OCI-LY7 (cell line): ENCODE data around the gene RTKN2. TPM values are rescaled to one million over a fixed set of nuclear protein-coding genes. Genes with fewer than 3 reads are reported as not detected.

Experiments used
- BruUV-seq: library from RNA; stranded (reverse); fragments of 400-500 nt; replicated peaks from 2 replicates; lab custom pipeline; 2021; lab: Mats Ljungman, UMichigan
- CTCF ChIA-PET: fragments of 300-600 bp; sonication (Branson Sonifier 250); formaldehyde crosslinking; loops from one replicate; lab custom pipeline; 2022; ENCODE audit warnings: antibody characterized with exemption; ENCODE audit not compliant: unreplicated experiment; lab: Charles Lee
- POLR2A ChIA-PET: fragments of 300-600 bp; sonication (Branson Sonifier 250); formaldehyde crosslinking; loops from one replicate; lab custom pipeline; 2022; ENCODE audit warnings: antibody characterized with exemption; lab: Charles Lee
- DNase-seq: peaks from one replicate; pipeline ENCODE4 v3.0.0-alpha.2; 2015; ENCODE audit warnings: low spot score
- H2AFZ ChIP-seq: fragments of 200-600 bp; sonication (generic), shearing (Covaris generic); 2 replicates; pipeline ENCODE4 v1.6.1; 2014; ENCODE audit warnings: mild to moderate bottlenecking, antibody characterized with exemption, low read length, moderate library complexity
- H3K27ac ChIP-seq: fragments of 200-600 bp; sonication (generic); 2 replicates; pipeline ENCODE4 v1.5.1; 2014; ENCODE audit warnings: mixed run types, low read depth, mild to moderate bottlenecking, moderate library complexity, low read length, inconsistent platforms; ENCODE audit not compliant: poor library complexity, severe bottlenecking
- H3K36me3 ChIP-seq: fragments of 200-600 bp; sonication (generic); 2 replicates; pipeline ENCODE4 v1.6.1; 2014; ENCODE audit warnings: mild to moderate bottlenecking, antibody characterized with exemption, low read length, moderate library complexity, mixed read lengths; ENCODE audit not compliant: insufficient read depth
- H3K4me1 ChIP-seq: fragments of 200-600 bp; sonication (generic); 2 replicates; pipeline ENCODE4 v1.5.1; 2014; ENCODE audit warnings: mild to moderate bottlenecking, low read length; ENCODE audit not compliant: insufficient read depth, poor library complexity, severe bottlenecking
- H3K4me2 ChIP-seq: fragments of 200-600 bp; sonication (generic); 2 replicates; pipeline ENCODE4 v1.6.1; 2014; ENCODE audit warnings: mild to moderate bottlenecking, low read length
- H3K4me3 ChIP-seq: fragments of 200-600 bp; sonication (generic); 2 replicates; pipeline ENCODE4 v1.5.1; 2014; ENCODE audit warnings: mild to moderate bottlenecking, low read depth, low read length; ENCODE audit not compliant: poor library complexity, severe bottlenecking
- H3K79me2 ChIP-seq: fragments of 200-600 bp; sonication (generic); 2 replicates; pipeline ENCODE4 v1.6.1; 2016; ENCODE audit warnings: low read depth, mild to moderate bottlenecking, low read length, moderate library complexity, mixed read lengths; ENCODE audit not compliant: insufficient read depth
- H3K9me2 ChIP-seq: fragments of 200-600 bp; sonication (generic); 2 replicates; pipeline ENCODE4 v1.6.1; 2016; ENCODE audit warnings: mild to moderate bottlenecking, low read length, mixed read lengths; ENCODE audit not compliant: insufficient read depth
- H3K9me3 ChIP-seq: fragments of 200-600 bp; sonication (generic); 2 replicates; pipeline ENCODE4 v1.6.1; 2014; ENCODE audit warnings: mild to moderate bottlenecking, mixed run types, low read length, mixed read lengths
- H4K20me1 ChIP-seq: fragments of 200-600 bp; sonication (generic); 2 replicates; pipeline ENCODE4 v1.6.1; 2014; ENCODE audit warnings: mild to moderate bottlenecking, antibody characterized with exemption, low read length, moderate library complexity, mixed read lengths; ENCODE audit not compliant: insufficient read depth
- EZH2phosphoT487 ChIP-seq: fragments of 200-600 bp; sonication (generic); IDR thresholded peaks from 2 replicates; pipeline ENCODE4 v1.6.1; 2018; ENCODE audit warnings: low read depth, borderline replicate concordance, mild to moderate bottlenecking, mixed run types, antibody characterized with exemption, low read length, moderate library complexity, mixed read lengths
- intact Hi-C: fragments of 100-400 bp; cut with micrococcal nuclease; formaldehyde crosslinking; loops from one replicate; pipeline ENCODE4 v1.10.0; 2022; ENCODE audit not compliant: unreplicated experiment
- total RNA-seq, 2 experiments: library from RNA; depleted of rRNA in 1 of 2; stranded (reverse); fragments of >200 nt in 1 of 2; shearing (Covaris generic) in 1 of 2; gene quantifications; 2 replicates each; pipeline ENCODE4 v1.2.3, GENCODE V29; 2014 to 2022
- TF ChIP-seq, protein P1 (sequence below): fragments of 200-600 bp; sonication (generic); conservative IDR thresholded peaks from 2 replicates; pipeline ENCODE4 v1.5.1; 2014; ENCODE audit warnings: mild to moderate bottlenecking, antibody characterized with exemption, low read length, moderate library complexity, mixed read lengths

RTKN2 gene
- total RNA-seq, 2 experiments from 2014 or later, result 12.3 to 20.4 TPM

DNA sequence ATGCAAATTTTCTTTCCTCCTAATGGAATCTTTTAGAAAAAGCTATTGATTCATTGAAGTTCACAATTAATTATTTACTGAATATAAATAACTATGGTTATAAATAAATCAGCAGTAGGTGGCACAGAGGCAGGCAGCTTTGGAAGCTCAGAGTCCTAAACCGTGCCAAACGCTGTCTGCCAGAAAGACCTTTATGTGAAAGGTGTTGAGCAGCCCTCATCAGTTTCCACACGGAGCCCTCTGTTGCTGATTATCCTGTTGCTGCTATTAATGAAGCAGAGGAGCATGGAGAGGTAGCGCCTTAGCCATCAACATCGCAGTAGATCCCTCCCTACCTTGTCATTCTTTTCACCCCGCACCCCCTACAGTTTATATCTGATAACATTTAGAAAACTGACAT, 51.0 kb downstream of the RTKN2 start:
- TF ChIP-seq, protein P1, sequence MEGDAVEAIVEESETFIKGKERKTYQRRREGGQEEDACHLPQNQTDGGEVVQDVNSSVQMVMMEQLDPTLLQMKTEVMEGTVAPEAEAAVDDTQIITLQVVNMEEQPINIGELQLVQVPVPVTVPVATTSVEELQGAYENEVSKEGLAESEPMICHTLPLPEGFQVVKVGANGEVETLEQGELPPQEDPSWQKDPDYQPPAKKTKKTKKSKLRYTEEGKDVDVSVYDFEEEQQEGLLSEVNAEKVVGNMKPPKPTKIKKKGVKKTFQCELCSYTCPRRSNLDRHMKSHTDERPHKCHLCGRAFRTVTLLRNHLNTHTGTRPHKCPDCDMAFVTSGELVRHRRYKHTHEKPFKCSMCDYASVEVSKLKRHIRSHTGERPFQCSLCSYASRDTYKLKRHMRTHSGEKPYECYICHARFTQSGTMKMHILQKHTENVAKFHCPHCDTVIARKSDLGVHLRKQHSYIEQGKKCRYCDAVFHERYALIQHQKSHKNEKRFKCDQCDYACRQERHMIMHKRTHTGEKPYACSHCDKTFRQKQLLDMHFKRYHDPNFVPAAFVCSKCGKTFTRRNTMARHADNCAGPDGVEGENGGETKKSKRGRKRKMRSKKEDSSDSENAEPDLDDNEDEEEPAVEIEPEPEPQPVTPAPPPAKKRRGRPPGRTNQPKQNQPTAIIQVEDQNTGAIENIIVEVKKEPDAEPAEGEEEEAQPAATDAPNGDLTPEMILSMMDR, result no peak
- TF ChIP-seq EZH2phosphoT487, result no peak
- POLR2A ChIA-PET, result interaction anchor here (0.8 to 1.3 kb wide), 3 partner anchors 14 to 370 kb away, joined by 3 read pairs; no protein-coding TSS in a partner anchor
- CTCF ChIA-PET, result no interaction called here
- Histone ChIP-seq H3K4me1 (no peaks in the 10 kb centered on the region), H2AFZ (no peak overlapping the region), H3K4me2 (no peak overlapping the region), H3K79me2 (no peaks in the 10 kb centered on the region), H3K36me3 (peaks cover 16% of the 10 kb centered on the region; the same call in 1 of the 2 replicates), H3K9me2 (no peaks in the 10 kb centered on the region), H3K9me3 (no peaks in the 10 kb centered on the region), H3K4me3 (no peak overlapping the region), H4K20me1 (no peaks in the 10 kb centered on the region), H3K27ac (no peak overlapping the region)
- DNase-seq, result no peak
- BruUV-seq, result no TSS peak
- intact Hi-C loops, result no loop called here

DNA sequence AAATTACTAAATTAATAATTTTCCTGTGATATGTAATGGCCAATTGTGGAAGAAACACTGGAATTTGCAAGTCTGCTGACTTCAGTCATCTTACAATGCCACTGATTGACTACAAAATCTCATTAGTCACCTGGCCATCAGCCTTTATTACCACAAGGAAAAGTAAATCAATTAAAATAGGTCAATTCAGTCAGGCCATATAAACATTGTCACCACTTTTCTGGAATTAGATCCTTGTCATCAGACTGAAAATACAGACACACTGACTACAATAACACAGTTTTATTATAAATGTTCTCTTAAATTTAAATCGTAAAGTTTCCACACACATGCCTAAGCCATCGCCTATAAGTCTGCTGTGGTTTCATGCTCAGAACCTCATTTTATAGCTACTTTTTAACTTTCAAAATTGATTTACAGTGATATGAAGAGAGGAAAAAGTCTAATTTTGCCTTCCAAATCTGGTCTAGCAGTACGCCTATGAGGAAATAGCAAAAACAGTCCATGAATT, 54.2 kb downstream of the RTKN2 start:
- H3K4me2 ChIP-seq, result no peak overlapping the region
- intact Hi-C loops, result no loop called here
- H4K20me1 ChIP-seq, result no peaks in the 10 kb centered on the region
- H3K79me2 ChIP-seq, result no peaks in the 10 kb centered on the region
- H2AFZ ChIP-seq, result no peak overlapping the region
- ChIA-PET CTCF (no interaction called here), POLR2A (interaction anchor here (0.7 to 1.0 kb wide), 4 partner anchors 26 to 313 kb away, joined by 3 to 8 read pairs (median 3); no protein-coding TSS in a partner anchor)
- no peak for TF ChIP-seq EZH2phosphoT487
- TF ChIP-seq, protein P1, result no peak
- no peaks in the 10 kb centered on the region for H3K9me3 ChIP-seq
- no peak overlapping the region for H3K27ac ChIP-seq
- BruUV-seq, result no TSS peak
- H3K36me3 ChIP-seq, result peaks cover 16% of the 10 kb centered on the region; the same call in 1 of the 2 replicates
- no peaks in the 10 kb centered on the region for H3K9me2 ChIP-seq
- H3K4me1 ChIP-seq, result no peaks in the 10 kb centered on the region
- H3K4me3 ChIP-seq, result no peak overlapping the region
- no peak for DNase-seq

DNA sequence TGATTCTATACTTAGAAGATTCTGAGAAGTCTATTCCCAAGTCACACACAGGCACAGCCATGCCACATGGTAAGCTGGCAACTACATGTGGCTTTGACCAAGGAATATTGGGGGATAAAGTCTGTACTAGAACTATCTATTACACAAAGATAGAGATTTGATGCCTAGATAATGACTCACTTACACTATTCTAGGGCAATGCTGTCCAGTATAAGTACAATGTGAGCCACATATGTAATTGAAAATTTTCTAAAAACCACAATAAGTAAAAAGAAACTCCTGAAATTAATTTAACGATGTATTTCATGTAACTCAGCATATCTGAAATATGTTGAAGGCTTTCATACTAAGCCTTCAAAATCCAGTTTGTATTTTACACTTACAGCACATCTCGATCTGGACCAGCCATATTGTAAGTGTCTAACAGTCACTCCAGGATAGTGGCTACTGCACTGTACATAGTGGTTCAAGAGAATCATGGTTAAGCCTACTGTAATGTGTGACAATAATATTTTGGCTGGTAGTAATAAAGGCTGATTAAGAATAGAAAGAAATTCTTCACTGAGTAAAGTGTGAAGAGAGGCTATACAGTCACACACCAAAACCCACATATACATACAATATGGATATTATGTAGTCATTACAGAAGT, 62.8 kb downstream of the RTKN2 start:
- Histone ChIP-seq H3K4me2 (no peak overlapping the region), H4K20me1 (no peaks in the 10 kb centered on the region), H3K36me3 (peaks cover 16% of the 10 kb centered on the region), H3K9me3 (no peaks in the 10 kb centered on the region), H2AFZ (no peak overlapping the region), H3K27ac (no peak overlapping the region), H3K9me2 (no peaks in the 10 kb centered on the region), H3K4me3 (no peak overlapping the region), H3K4me1 (peaks cover 5% of the 10 kb centered on the region), H3K79me2 (no peaks in the 10 kb centered on the region)
- CTCF ChIA-PET, result no interaction called here
- DNase-seq, result no peak
- intact Hi-C loops, result no loop called here
- POLR2A ChIA-PET, result interaction anchor here (0.6 to 1.6 kb wide), 5 partner anchors 11 to 789 kb away, joined by 3 to 6 read pairs (median 3); no protein-coding TSS in a partner anchor
- no TSS peak for BruUV-seq
- TF ChIP-seq, protein P1, result no peak
